Small intestine (tissue), 7 donors: ENCODE measurements around the gene PRKAR2A. TPM values are rescaled to one million over a fixed set of nuclear protein-coding genes. Genes with fewer than 3 reads are reported as not detected.
A peak's percentile ranks its signal among the peaks of the same experiment; 100 is the strongest.
"Not testable (repeated sequence)": the region's sequence is repeated elsewhere in the genome, so short reads cannot be mapped to it uniquely, and the experiment has no call there.

Experiments
- DNase-seq, 2 donors: peaks; one replicate each; pipeline versions ENCODE4 v3.0.0 to v3.0.0-alpha.2; 2013
- FAIRE-seq: peaks from 2 replicates; lab custom pipeline; 2012; peaks lifted over from hg19 to GRCh38; lab: Jason Lieb, UNC
- H3K27ac ChIP-seq, 3 donors: one replicate each; pipeline ENCODE4 v1.5.1; 2013; ENCODE audit warnings: low read length in 2 of 3, mild to moderate bottlenecking in 2 of 3, control low read depth in 1 of 3, inconsistent platforms in 1 of 3, low read depth in 1 of 3, moderate library complexity in 1 of 3
- H3K27me3 ChIP-seq, 3 donors: one replicate each; pipeline ENCODE4 v1.6.1; 2013; ENCODE audit warnings: low read length in 3 of 3, inconsistent platforms in 1 of 3; ENCODE audit not compliant: control insufficient read depth in 3 of 3, insufficient read depth in 3 of 3
- H3K36me3 ChIP-seq, 3 donors: one replicate each; pipeline ENCODE4 v1.6.1; 2013; ENCODE audit warnings: low read length in 3 of 3, inconsistent platforms in 1 of 3, low read depth in 1 of 3, mild to moderate bottlenecking in 1 of 3, moderate library complexity in 1 of 3; ENCODE audit not compliant: control insufficient read depth in 3 of 3, insufficient read depth in 2 of 3
- H3K4me1 ChIP-seq, 3 donors: one replicate each; pipeline ENCODE4 v1.6.1; 2013; ENCODE audit warnings: low read length in 2 of 3, inconsistent platforms in 1 of 3, low read depth in 1 of 3, mild to moderate bottlenecking in 1 of 3, moderate library complexity in 1 of 3; ENCODE audit not compliant: control insufficient read depth in 3 of 3, insufficient read depth in 2 of 3
- H3K4me3 ChIP-seq, 3 donors: one replicate each; pipeline ENCODE4 v1.5.1; 2013; ENCODE audit warnings: low read length in 3 of 3, control low read depth in 1 of 3, inconsistent platforms in 1 of 3, low read depth in 1 of 3, mild to moderate bottlenecking in 1 of 3, moderate library complexity in 1 of 3
- H3K9me3 ChIP-seq, 2 donors: one replicate each; pipeline ENCODE4 v1.6.1; 2013; ENCODE audit warnings: low read depth in 1 of 2, low read length in 1 of 2; ENCODE audit not compliant: control insufficient read depth in 2 of 2, insufficient read depth in 1 of 2
- WGBS, 3 donors: extraction: QIAGEN DNeasy Blood & Tissue Kit; methylation state at CpG; one replicate each; pipeline ENCODE4 v1.1.7; 2013; 5-methylcytosine and 5-hydroxymethylcytosine counted together
- polyA plus RNA-seq, 4 donors: library from polyadenylated mRNA; stranded (reverse) in 3 of 4; unstranded in 1 of 4; fragments of 200-250 nt in 3 of 4; fragments of 120-200 nt in 1 of 4; gene quantifications; one replicate each; pipeline versions ENCODE4 v1.2.1 to v1.2.3, GENCODE V29; 2013
- donor health status: healthy with polysubstance abuse.
- donor health status: control.
- donor health status: control.
- donor health status: Bipolar disorder and iron deficiency.
- donor health status: healthy.

The PRKAR2A gene
- polyA plus RNA-seq, 4 donors: 8.9 to 24.1 (median 15.5) TPM

- not testable (repeated sequence) for H3K27ac ChIP-seq, DNase-seq, H3K4me3 ChIP-seq, H3K36me3 ChIP-seq, H3K9me3 ChIP-seq, H3K27me3 ChIP-seq, FAIRE-seq
- H3K4me1 ChIP-seq: peaks cover 0 to 15% (median 4%) of the 10 kb centered on the region in 3 donors
- 90 to 97% (median 97%) methylated on average over 17 to 46 of the region's 53 CpGs for WGBS, 3 donors
These were observed 113.7 kb downstream of the PRKAR2A start for GRCh38 chr3:48733752-48734518.

- WGBS, 3 donors: 90 to 93% (median 91%) methylated on average over 8 of the region's 8 CpGs
- no peaks in the 10 kb centered on the region for H3K36me3 ChIP-seq
- H3K4me1 ChIP-seq: peaks cover 0 to 6% (median 3%) of the 10 kb centered on the region in 3 donors
- H3K4me3 ChIP-seq: no peak overlapping the region
- no peak for DNase-seq
- no peak overlapping the region for H3K27ac ChIP-seq
- FAIRE-seq: no peak
- H3K27me3 ChIP-seq: no peaks in the 10 kb centered on the region
- H3K9me3 ChIP-seq: peaks cover 0 to 9% of the 10 kb centered on the region in 2 donors
These were observed 120.2 kb downstream of the PRKAR2A start for GRCh38 chr3:48727511-48727910.

DNA sequence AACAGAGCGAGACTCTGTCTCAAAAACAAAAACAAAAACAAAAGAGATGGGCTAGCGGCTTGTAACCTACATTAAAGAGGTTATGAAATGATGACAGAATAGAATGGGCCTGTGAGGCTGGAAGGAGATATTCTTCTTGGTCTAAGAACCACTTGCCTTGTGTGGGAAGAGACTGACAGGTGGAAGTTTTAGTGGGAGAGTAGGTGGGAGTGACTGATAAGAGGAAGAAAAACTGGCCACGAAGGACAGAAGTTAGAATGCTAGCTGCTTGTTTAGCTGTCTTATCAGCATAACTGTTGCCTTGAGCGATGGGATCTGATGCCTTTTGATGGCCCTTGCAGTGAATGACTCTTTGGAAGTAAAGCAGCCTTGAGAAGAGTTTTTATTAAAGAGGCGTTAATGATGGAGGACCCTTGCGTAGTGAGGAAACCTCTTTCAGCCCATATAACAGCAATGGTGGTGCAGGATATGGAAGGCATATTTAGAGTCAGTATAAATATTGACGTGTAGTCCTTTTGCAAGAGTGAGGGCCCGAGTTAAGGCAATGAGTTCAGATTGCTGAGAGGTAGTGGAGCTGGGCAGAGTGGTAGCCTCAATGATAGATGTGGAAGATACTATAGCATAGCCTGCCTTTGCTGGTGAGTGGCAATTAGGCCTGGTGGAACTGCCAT, 122.4 kb downstream of the PRKAR2A start:
- H3K4me3 ChIP-seq, H3K4me1 ChIP-seq, H3K9me3 ChIP-seq, DNase-seq, FAIRE-seq, H3K27ac ChIP-seq, H3K36me3 ChIP-seq, H3K27me3 ChIP-seq: not testable (repeated sequence)
- 91 to 96% (median 95%) methylated on average over 8 of the region's 8 CpGs for WGBS, 3 donors

DNA sequence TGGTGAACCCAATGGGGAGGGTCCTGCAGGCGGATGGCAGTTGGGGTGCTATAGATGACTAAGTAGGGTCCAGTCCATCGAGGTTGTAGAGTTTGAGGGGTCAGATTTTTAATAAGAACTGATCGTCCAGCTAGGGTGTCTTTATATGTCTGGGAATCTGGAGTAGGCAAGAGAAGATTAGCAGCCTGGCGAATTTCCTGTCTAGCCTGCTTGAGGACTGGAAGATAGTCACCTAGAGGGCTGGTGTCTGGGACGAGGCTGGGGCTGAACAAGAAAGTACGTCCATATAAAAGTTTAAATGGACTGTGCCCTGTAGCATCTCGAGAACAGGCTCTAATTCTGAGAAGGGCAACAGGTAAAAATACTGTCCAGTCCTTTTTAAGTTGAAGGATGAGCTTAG, 123.9 kb downstream of the PRKAR2A start:
- Histone ChIP-seq H3K27me3 (no peaks in the 10 kb centered on the region), H3K36me3 (no peaks in the 10 kb centered on the region), H3K9me3 (peaks cover 0 to 9% of the 10 kb centered on the region in 2 donors), H3K27ac (peak overlapping the region in 1 of 3 donors; percentile 8), H3K4me3 (no peak overlapping the region), H3K4me1 (peaks cover 0 to 7% (median 3%) of the 10 kb centered on the region in 3 donors)
- DNase-seq (no peak), FAIRE-seq (no peak)
- WGBS, 3 donors: 72 to 84% (median 82%) methylated on average over 7 of the region's 7 CpGs

DNA sequence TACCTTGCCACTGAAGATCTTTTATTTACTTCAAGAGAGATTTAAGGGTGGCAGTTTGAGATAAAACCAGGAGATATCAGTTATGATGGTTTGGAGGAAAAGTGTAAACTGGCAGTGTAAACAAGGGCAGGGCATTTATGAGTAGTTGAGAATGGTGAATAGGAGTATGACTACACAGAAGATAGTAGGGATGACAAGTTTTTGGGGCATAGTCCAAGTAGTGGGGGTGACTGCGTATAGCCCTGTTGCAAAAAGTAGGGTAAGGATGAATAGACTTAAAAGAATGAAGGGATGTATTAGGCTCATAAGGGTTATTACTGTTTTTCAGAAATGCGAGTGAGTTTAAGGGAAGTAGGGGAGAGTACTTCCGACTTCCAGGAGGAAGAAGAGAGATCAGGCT, 124.4 kb downstream of the PRKAR2A start:
- not testable (repeated sequence) for H3K36me3 ChIP-seq, H3K9me3 ChIP-seq, H3K4me1 ChIP-seq, FAIRE-seq, H3K27me3 ChIP-seq, H3K4me3 ChIP-seq
- peak overlapping the region in 1 of 3 donors; percentile 8 for H3K27ac ChIP-seq
- peak; percentile 42 to 62 for DNase-seq
- WGBS, 3 donors: 24 to 65% (median 42%) methylated on average over 3 of the region's 3 CpGs

- FAIRE-seq: no peak
- no peaks in the 10 kb centered on the region for H3K27me3 ChIP-seq
- peak within 1 kb of the TSS; percentile 27 to 96 (median 88) for H3K27ac ChIP-seq
- peak; percentile 98 to 99 for DNase-seq
- peak within 1 kb of the TSS; percentile 72 to 100 (median 95) for H3K4me3 ChIP-seq
- peaks cover 0 to 29% (median 2%) of the 10 kb centered on the region in 3 donors for H3K36me3 ChIP-seq
- no peaks in the 10 kb centered on the region for H3K9me3 ChIP-seq
- H3K4me1 ChIP-seq: peaks cover 0 to 14% (median 4%) of the 10 kb centered on the region in 3 donors
- WGBS, 3 donors: 1 to 2% (median 2%) methylated on average over 38 of the region's 38 CpGs
These were observed 130.5 kb downstream of the PRKAR2A start, which contains the start of gene IP6K2 for GRCh38 chr3:48716982-48717746. IP6K2 (minus strand) TSS chr3:48717221; CDS start chr3:48695291, 21,930 bp downstream.

- Histone ChIP-seq H3K4me1 (peaks cover 0 to 14% (median 4%) of the 10 kb centered on the region in 3 donors), H3K9me3 (no peaks in the 10 kb centered on the region), H3K36me3 (peaks cover 0 to 33% (median 4%) of the 10 kb centered on the region in 3 donors), H3K27me3 (no peaks in the 10 kb centered on the region), H3K4me3 (peak overlapping the region; percentile 72 to 100 (median 95)), H3K27ac (peak overlapping the region; percentile 27 to 96 (median 88))
- FAIRE-seq (no peak), DNase-seq (peak in 1 of 2 donors; percentile 66)
- WGBS, 3 donors: 0% methylated on average over 16 of the region's 16 CpGs
These were observed 131.1 kb downstream of the PRKAR2A start for GRCh38 chr3:48716508-48716981.
